IMR-90 (cell line): ENCODE data around the gene OR4D6. TPM values are rescaled to one million over a fixed set of nuclear protein-coding genes. Genes with fewer than 3 reads are reported as not detected.

Experiments
- ATAC-seq: fragments of 200-7000 bp; cut with Tn5 transposase; 2 replicates; pipeline ENCODE4 v1.9.1; 2020; ENCODE audit warnings: low read depth, mild to moderate bottlenecking, moderate library complexity
- BruUV-seq: library from RNA; stranded (reverse); fragments of 400-500 nt; replicated peaks from 2 replicates; lab custom pipeline; 2021; lab: Mats Ljungman, UMichigan
- CTCF ChIA-PET: fragments of 300-600 bp; formaldehyde crosslinking; extraction: SDS; loops from one replicate; lab custom pipeline; 2021; ENCODE audit warnings: antibody characterized with exemption; lab: Yijun Ruan, JAX
- POLR2A ChIA-PET: fragments of 300-600 bp; sonication (Branson Sonifier 250); formaldehyde crosslinking; loops from one replicate; lab custom pipeline; 2022; ENCODE audit warnings: antibody characterized with exemption; ENCODE audit not compliant: unreplicated experiment; lab: Charles Lee
- DNase-seq: peaks from one replicate; pipeline ENCODE4 v3.0.0; 2013
- H2AFZ ChIP-seq: replicated peaks from 2 replicates; pipeline ENCODE3; 2013; ENCODE audit warnings: low read length, mild to moderate bottlenecking; ENCODE audit not compliant: poor library complexity
- H2AK5ac ChIP-seq: 2 replicates; pipeline ENCODE4 v1.6.1; 2013; ENCODE audit warnings: low read depth, low read length, inconsistent platforms
- H2AK9ac ChIP-seq: replicated peaks from 2 replicates; pipeline ENCODE3; 2013; ENCODE audit warnings: mild to moderate bottlenecking, low read depth, low read length, moderate library complexity; ENCODE audit not compliant: poor library complexity
- H2BK120ac ChIP-seq: 2 replicates; pipeline ENCODE4 v1.6.1; 2013; ENCODE audit warnings: low read depth, low read length, inconsistent platforms
- H2BK15ac ChIP-seq: 3 replicates; pipeline ENCODE4 v1.6.1; 2013; ENCODE audit warnings: low read depth, low read length, inconsistent platforms
- H2BK20ac ChIP-seq: 2 replicates; pipeline ENCODE4 v1.6.1; 2013; ENCODE audit warnings: low read depth, mild to moderate bottlenecking, inconsistent platforms, low read length, moderate library complexity
- H2BK5ac ChIP-seq: 2 replicates; pipeline ENCODE4 v1.6.1; 2013; ENCODE audit warnings: mild to moderate bottlenecking, low read depth, low read length, inconsistent platforms; ENCODE audit not compliant: poor library complexity, severe bottlenecking
- H3K14ac ChIP-seq: replicated peaks from 2 replicates; pipeline ENCODE4 v1.6.1; 2013; ENCODE audit warnings: low read depth, low read length, inconsistent platforms
- H3K18ac ChIP-seq: 2 replicates; pipeline ENCODE4 v1.6.1; 2013; ENCODE audit warnings: low read depth, low read length, control low read depth
- H3K23ac ChIP-seq: 2 replicates; pipeline ENCODE4 v1.6.1; 2013; ENCODE audit warnings: low read depth, low read length, inconsistent platforms
- H3K27ac ChIP-seq: 2 replicates; pipeline ENCODE4 v1.5.1; 2013; ENCODE audit warnings: mild to moderate bottlenecking, control low read depth, low read length; ENCODE audit not compliant: insufficient read depth
- H3K27me3 ChIP-seq: 2 replicates; pipeline ENCODE4 v1.6.1; 2013; ENCODE audit warnings: low read length; ENCODE audit not compliant: control insufficient read depth, insufficient read depth
- H3K36me3 ChIP-seq: 2 replicates; pipeline ENCODE4 v1.6.1; 2013; ENCODE audit warnings: low read length, mixed read lengths; ENCODE audit not compliant: control insufficient read depth, insufficient read depth
- H3K4ac ChIP-seq: 2 replicates; pipeline ENCODE4 v1.6.1; 2013; ENCODE audit warnings: low read depth, low read length, inconsistent platforms
- H3K4me1 ChIP-seq: 2 replicates; pipeline ENCODE4 v1.6.1; 2013; ENCODE audit warnings: low read length, mixed read lengths; ENCODE audit not compliant: control insufficient read depth, insufficient read depth
- H3K4me2 ChIP-seq: 2 replicates; pipeline ENCODE4 v1.6.1; 2013; ENCODE audit warnings: low read depth, mild to moderate bottlenecking, control low read depth, low read length, moderate library complexity
- H3K4me3 ChIP-seq: 2 replicates; pipeline ENCODE4 v1.5.1; 2013; ENCODE audit warnings: low read depth, mild to moderate bottlenecking, control low read depth, low read length, moderate library complexity; ENCODE audit not compliant: insufficient read depth
- H3K56ac ChIP-seq: 2 replicates; pipeline ENCODE4 v1.6.1; 2013; ENCODE audit warnings: low read length, inconsistent platforms; ENCODE audit not compliant: insufficient read depth; ENCODE audit errors: extremely low read depth
- H3K79me1 ChIP-seq, 2 experiments: 2 replicates each; pipeline ENCODE4 v1.6.1; 2013; ENCODE audit warnings: low read length in 2 of 2, inconsistent platforms in 1 of 2, low read depth in 1 of 2
- H3K9ac ChIP-seq: 2 replicates; pipeline ENCODE4 v1.6.1; 2013; ENCODE audit warnings: low read depth, low read length, control low read depth
- H3K9me1 ChIP-seq: 2 replicates; pipeline ENCODE4 v1.6.1; 2013; ENCODE audit warnings: low read length, inconsistent platforms; ENCODE audit not compliant: insufficient read depth
- H3K9me3 ChIP-seq: 2 replicates; pipeline ENCODE4 v1.6.1; 2013; ENCODE audit warnings: low read length; ENCODE audit not compliant: control insufficient read depth, insufficient read depth
- H4K20me1 ChIP-seq: 2 replicates; pipeline ENCODE4 v1.6.1; 2013; ENCODE audit warnings: low read length, inconsistent platforms; ENCODE audit not compliant: insufficient read depth
- H4K5ac ChIP-seq: 2 replicates; pipeline ENCODE4 v1.6.1; 2013; ENCODE audit warnings: mild to moderate bottlenecking, low read depth, low read length, control low read depth
- H4K8ac ChIP-seq, 2 experiments: 2 replicates each; pipeline ENCODE4 v1.6.1; 2013; ENCODE audit warnings: low read depth in 2 of 2, low read length in 2 of 2, control low read depth in 1 of 2, inconsistent platforms in 1 of 2
- H4K91ac ChIP-seq: 2 replicates; pipeline ENCODE4 v1.6.1; 2013; ENCODE audit warnings: low read depth, low read length, inconsistent platforms; ENCODE audit not compliant: insufficient read depth
- BHLHE40 ChIP-seq: fragments of 150-350 bp; IDR thresholded peaks from 2 replicates; pipeline ENCODE4 v1.6.1; 2016; ENCODE audit warnings: mild to moderate bottlenecking, low read depth, low read length
- CEBPB ChIP-seq: IDR thresholded peaks from 2 replicates; pipeline ENCODE4 v1.6.1; 2012; ENCODE audit warnings: low read depth, low read length, improper control_type of control experiment
- CHD1 ChIP-seq: IDR thresholded peaks from 2 replicates; pipeline ENCODE4 v1.6.1; 2012; ENCODE audit warnings: low read depth, low read length, improper control_type of control experiment
- FOS ChIP-seq: fragments of 150-350 bp; IDR thresholded peaks from 2 replicates; pipeline ENCODE4 v1.6.1; 2016; ENCODE audit warnings: low read depth, low read length
- MAFK ChIP-seq: IDR thresholded peaks from 2 replicates; pipeline ENCODE4 v1.6.1; 2012; ENCODE audit warnings: low read depth, low read length, improper control_type of control experiment
- MAZ ChIP-seq: IDR thresholded peaks from 2 replicates; pipeline ENCODE4 v1.6.1; 2012; ENCODE audit warnings: low read depth, mild to moderate bottlenecking, low read length, improper control_type of control experiment, moderate library complexity, borderline replicate concordance
- MXI1 ChIP-seq: IDR thresholded peaks from 2 replicates; pipeline ENCODE4 v1.6.1; 2012; ENCODE audit warnings: low read depth, mild to moderate bottlenecking, low read length, moderate library complexity, borderline replicate concordance
- NFE2L2 ChIP-seq: fragments of 150-350 bp; IDR thresholded peaks from 2 replicates; pipeline ENCODE4 v1.6.1; 2016; ENCODE audit warnings: low read depth, mild to moderate bottlenecking, low read length
- POLR2A ChIP-seq: IDR thresholded peaks from 2 replicates; pipeline ENCODE4 v1.6.1; 2012; ENCODE audit warnings: mild to moderate bottlenecking, low read depth, low read length
- RAD21 ChIP-seq: IDR thresholded peaks from 2 replicates; pipeline ENCODE4 v1.6.1; 2012; ENCODE audit warnings: low read length, improper control_type of control experiment
- RCOR1 ChIP-seq: IDR thresholded peaks from 2 replicates; pipeline ENCODE4 v1.6.1; 2012; ENCODE audit warnings: mild to moderate bottlenecking, low read length, improper control_type of control experiment; ENCODE audit not compliant: insufficient replicate concordance
- RFX5 ChIP-seq: IDR thresholded peaks from 2 replicates; pipeline ENCODE4 v1.8.0; 2012; ENCODE audit warnings: low read depth, mild to moderate bottlenecking, low read length, moderate library complexity
- SMC3 ChIP-seq: fragments of 150-350 bp; IDR thresholded peaks from 2 replicates; pipeline ENCODE4 v1.6.1; 2016; ENCODE audit warnings: low read depth, mild to moderate bottlenecking, antibody characterized with exemption, low read length, moderate library complexity
- WGBS, 2 experiments: methylation state at CpG; one replicate each; pipeline versions ENCODE4 v1.1.5 to v1.1.7; 2013; ENCODE audit warnings: missing lambda C conversion rate in 2 of 2; ENCODE audit not compliant: insufficient read length in 1 of 2; ENCODE audit errors: extremely low coverage in 2 of 2; 5-methylcytosine and 5-hydroxymethylcytosine counted together
- dilution Hi-C: fragments of 300-500 bp; cut with HindIII; formaldehyde crosslinking; loops from one replicate; pipeline ENCODE4 v1.14.3; 2018; ENCODE audit warnings: low sequenced_read_pairs; ENCODE audit not compliant: unreplicated experiment
- in situ Hi-C: fragments of 300-500 bp; cut with MboI; formaldehyde crosslinking; loops from 3 replicates; pipeline ENCODE4 v1.14.3; 2019; ENCODE audit warnings: low sequenced_read_pairs, inconsistent platforms, mixed read lengths
- intact Hi-C: fragments of 100-400 bp; cut with micrococcal nuclease; formaldehyde crosslinking; loops from 2 replicates; pipeline ENCODE4 v1.10.0; 2022
- polyA plus RNA-seq, 3 experiments: library from polyadenylated mRNA; depleted of rRNA; stranded (reverse); fragments of >200 nt; gene quantifications; 2 replicates each; pipeline ENCODE4 v1.2.3, GENCODE V29; 2012; ENCODE audit warnings: low replicate concordance in 1 of 3
- total RNA-seq: library from RNA; depleted of rRNA; stranded (reverse); fragments of >200 nt; gene quantifications from 2 replicates; pipeline ENCODE4 v1.2.3, GENCODE V29; 2012
- TF ChIP-seq, protein P1 (sequence below): conservative IDR thresholded peaks from 2 replicates; pipeline ENCODE4 v1.5.1; 2012; ENCODE audit warnings: mild to moderate bottlenecking, low read depth, low read length, improper control_type of control experiment
- TF ChIP-seq, protein P2 (sequence below): fragments of 150-350 bp; IDR thresholded peaks from 2 replicates; pipeline ENCODE4 v1.6.1; 2017; ENCODE audit warnings: mild to moderate bottlenecking, antibody characterized with exemption, low read length, low read depth
- TF ChIP-seq, protein P3 (sequence below): fragments of 150-350 bp; IDR thresholded peaks from 2 replicates; pipeline ENCODE4 v1.6.1; 2016; ENCODE audit warnings: low read depth, mild to moderate bottlenecking, low read length, moderate library complexity, borderline replicate concordance

The OR4D6 gene
- total and polyA plus RNA-seq, 2 of the 4 experiments (the other 2 are of a cell fraction) = not detected

DNA sequence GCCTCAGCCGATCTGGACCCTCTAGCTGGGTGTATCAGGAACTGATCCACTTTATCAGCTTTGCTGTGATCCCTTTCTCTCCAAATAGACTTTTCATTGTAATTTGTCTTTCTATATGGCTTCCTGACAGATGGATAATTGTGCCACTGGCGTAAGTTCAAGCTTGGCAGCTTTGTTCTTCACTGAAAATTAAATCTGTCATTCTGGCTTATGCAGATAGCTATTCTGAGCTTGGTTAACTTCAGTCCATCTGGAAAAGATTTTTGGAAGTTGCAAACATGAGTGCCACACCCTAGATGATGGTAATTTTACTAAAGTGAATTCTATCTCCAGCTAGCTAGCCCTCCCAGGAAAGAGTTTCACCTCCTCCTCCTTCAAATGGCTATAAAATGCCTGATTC, 38.6 kb upstream of the OR4D6 start:
- Histone ChIP-seq H2AFZ (no peak overlapping the region), H3K4me1 (no peaks in the 10 kb centered on the region), H3K9me1 (no peaks in the 10 kb centered on the region; the same call in 1 of the 2 replicates), H3K4ac (no peak overlapping the region), H3K14ac (no peak overlapping the region), H4K91ac (no peak overlapping the region), H2AK9ac (no peak overlapping the region), H2BK5ac (no peak overlapping the region), H2BK20ac (no peak overlapping the region), H2BK15ac (no peak overlapping the region), H4K20me1 (no peaks in the 10 kb centered on the region), H3K4me2 (no peak overlapping the region), H3K79me1 (no peaks in the 10 kb centered on the region), H2BK120ac (no peak overlapping the region), H3K9ac (no peak overlapping the region), H3K36me3 (no peaks in the 10 kb centered on the region), H3K9me3 (no peaks in the 10 kb centered on the region), H4K8ac (no peak overlapping the region), H3K18ac (no peak overlapping the region), H3K23ac (no peak overlapping the region), H4K5ac (no peak overlapping the region), H3K27me3 (peaks cover 1% of the 10 kb centered on the region; the same call in 1 of the 2 replicates), H2AK5ac (no peak overlapping the region), H3K56ac (no peak overlapping the region), H3K27ac (no peak overlapping the region), H3K4me3 (no peak overlapping the region)
- ChIA-PET POLR2A (no interaction called here), CTCF (no interaction called here)
- intact Hi-C loops (no loop called here), in situ Hi-C loops (no loop called here), dilution Hi-C loops (no loop called here)
- TF ChIP-seq SMC3 = no peak
- no peak for TF ChIP-seq BHLHE40
- TF ChIP-seq MAZ = no peak
- TF ChIP-seq, protein P1, sequence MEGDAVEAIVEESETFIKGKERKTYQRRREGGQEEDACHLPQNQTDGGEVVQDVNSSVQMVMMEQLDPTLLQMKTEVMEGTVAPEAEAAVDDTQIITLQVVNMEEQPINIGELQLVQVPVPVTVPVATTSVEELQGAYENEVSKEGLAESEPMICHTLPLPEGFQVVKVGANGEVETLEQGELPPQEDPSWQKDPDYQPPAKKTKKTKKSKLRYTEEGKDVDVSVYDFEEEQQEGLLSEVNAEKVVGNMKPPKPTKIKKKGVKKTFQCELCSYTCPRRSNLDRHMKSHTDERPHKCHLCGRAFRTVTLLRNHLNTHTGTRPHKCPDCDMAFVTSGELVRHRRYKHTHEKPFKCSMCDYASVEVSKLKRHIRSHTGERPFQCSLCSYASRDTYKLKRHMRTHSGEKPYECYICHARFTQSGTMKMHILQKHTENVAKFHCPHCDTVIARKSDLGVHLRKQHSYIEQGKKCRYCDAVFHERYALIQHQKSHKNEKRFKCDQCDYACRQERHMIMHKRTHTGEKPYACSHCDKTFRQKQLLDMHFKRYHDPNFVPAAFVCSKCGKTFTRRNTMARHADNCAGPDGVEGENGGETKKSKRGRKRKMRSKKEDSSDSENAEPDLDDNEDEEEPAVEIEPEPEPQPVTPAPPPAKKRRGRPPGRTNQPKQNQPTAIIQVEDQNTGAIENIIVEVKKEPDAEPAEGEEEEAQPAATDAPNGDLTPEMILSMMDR = no peak
- no peak for TF ChIP-seq MAFK
- TF ChIP-seq, protein P2, sequence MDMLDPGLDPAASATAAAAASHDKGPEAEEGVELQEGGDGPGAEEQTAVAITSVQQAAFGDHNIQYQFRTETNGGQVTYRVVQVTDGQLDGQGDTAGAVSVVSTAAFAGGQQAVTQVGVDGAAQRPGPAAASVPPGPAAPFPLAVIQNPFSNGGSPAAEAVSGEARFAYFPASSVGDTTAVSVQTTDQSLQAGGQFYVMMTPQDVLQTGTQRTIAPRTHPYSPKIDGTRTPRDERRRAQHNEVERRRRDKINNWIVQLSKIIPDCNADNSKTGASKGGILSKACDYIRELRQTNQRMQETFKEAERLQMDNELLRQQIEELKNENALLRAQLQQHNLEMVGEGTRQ = no peak
- TF ChIP-seq CEBPB = no peak
- no peak for TF ChIP-seq RCOR1
- TF ChIP-seq POLR2A = no peak
- no peak for TF ChIP-seq MXI1
- TF ChIP-seq NFE2L2 = no peak
- TF ChIP-seq FOS = no peak
- no peak for TF ChIP-seq RFX5
- TF ChIP-seq, protein P3, sequence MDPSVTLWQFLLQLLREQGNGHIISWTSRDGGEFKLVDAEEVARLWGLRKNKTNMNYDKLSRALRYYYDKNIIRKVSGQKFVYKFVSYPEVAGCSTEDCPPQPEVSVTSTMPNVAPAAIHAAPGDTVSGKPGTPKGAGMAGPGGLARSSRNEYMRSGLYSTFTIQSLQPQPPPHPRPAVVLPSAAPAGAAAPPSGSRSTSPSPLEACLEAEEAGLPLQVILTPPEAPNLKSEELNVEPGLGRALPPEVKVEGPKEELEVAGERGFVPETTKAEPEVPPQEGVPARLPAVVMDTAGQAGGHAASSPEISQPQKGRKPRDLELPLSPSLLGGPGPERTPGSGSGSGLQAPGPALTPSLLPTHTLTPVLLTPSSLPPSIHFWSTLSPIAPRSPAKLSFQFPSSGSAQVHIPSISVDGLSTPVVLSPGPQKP = no peak
- TF ChIP-seq RAD21 = no peak
- TF ChIP-seq CHD1 = no peak
- DNase-seq = no peak
- no peak for ATAC-seq
- BruUV-seq = no TSS peak
- WGBS, 2 experiments = no CpG with 5 or more reads among the region's 2 CpGs
